GM12892 (cell line): ENCODE data around the gene ATL3.

Source experiments
- POLR2A ChIP-seq: IDR thresholded peaks from 2 replicates; pipeline ENCODE4 v1.6.1; 2011; ENCODE audit warnings: low read depth, low read length, control low read depth
- POLR2AphosphoS5 ChIP-seq: IDR thresholded peaks from 2 replicates; pipeline ENCODE4 v1.6.1; 2011; ENCODE audit warnings: low read depth, low read length, control low read depth

DNA sequence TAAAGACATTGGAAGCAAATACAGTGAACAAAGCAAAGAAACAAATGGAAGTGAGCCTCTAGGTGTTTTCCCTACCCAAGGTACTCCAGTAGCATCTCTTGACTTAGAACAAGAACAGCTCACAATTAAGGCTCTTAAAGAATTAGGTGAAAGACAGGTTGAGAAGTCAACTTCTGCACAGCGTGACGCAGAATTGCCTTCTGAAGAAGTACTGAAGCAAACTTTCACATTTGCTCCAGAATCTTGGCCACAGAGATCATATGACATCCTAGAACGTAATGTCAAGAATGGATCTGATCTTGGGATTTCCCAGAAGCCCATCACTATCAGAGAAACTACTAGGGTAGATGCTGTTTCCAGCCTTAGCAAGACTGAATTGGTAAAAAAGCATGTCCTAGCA lies 49.4 kb upstream of the ATL3 start:
- TF ChIP-seq POLR2AphosphoS5 (no peak), POLR2A (no peak)
